Astrocyte (in vitro differentiated cells and primary cell): ENCODE results near the gene PRKCE. TPM values are rescaled to one million over a fixed set of nuclear protein-coding genes. Genes with fewer than 3 reads are reported as not detected.

Source experiments
- DNase-seq: peaks from one replicate; pipeline ENCODE4 v3.0.0-alpha.2; 2010; ENCODE audit warnings: low read depth
- FAIRE-seq: peaks from 2 replicates; lab custom pipeline; 2011; peaks lifted over from hg19 to GRCh38; lab: Jason Lieb, UNC
- H2AFZ ChIP-seq: 2 replicates; pipeline ENCODE4 v1.6.0; 2012; ENCODE audit warnings: low read depth, low read length, inconsistent platforms
- H3K27ac ChIP-seq: 2 replicates; pipeline ENCODE4 v1.5.1; 2011; ENCODE audit warnings: low read depth, low read length, inconsistent platforms
- H3K27me3 ChIP-seq: 2 replicates; pipeline ENCODE4 v1.6.0; 2011; ENCODE audit warnings: low read length, inconsistent platforms; ENCODE audit not compliant: insufficient read depth
- H3K36me3 ChIP-seq: 2 replicates; pipeline ENCODE4 v1.5.1; 2011; ENCODE audit warnings: low read length, inconsistent platforms; ENCODE audit not compliant: insufficient read depth
- H3K4me1 ChIP-seq: 2 replicates; pipeline ENCODE4 v1.5.1; 2011; ENCODE audit warnings: low read length, inconsistent platforms; ENCODE audit not compliant: insufficient read depth
- H3K4me2 ChIP-seq: 2 replicates; pipeline ENCODE4 v1.6.0; 2012; ENCODE audit warnings: low read length, inconsistent platforms
- H3K4me3 ChIP-seq: 2 replicates; pipeline ENCODE4 v1.5.1; 2011; ENCODE audit warnings: low read depth, mild to moderate bottlenecking, low read length, inconsistent platforms; ENCODE audit not compliant: insufficient read depth
- H3K79me2 ChIP-seq: 2 replicates; pipeline ENCODE4 v1.6.0; 2012; ENCODE audit warnings: mild to moderate bottlenecking, low read length, inconsistent platforms; ENCODE audit not compliant: insufficient read depth
- H3K9ac ChIP-seq: 2 replicates; pipeline ENCODE4 v1.6.0; 2012; ENCODE audit warnings: mild to moderate bottlenecking, low read length, inconsistent platforms
- H3K9me3 ChIP-seq: 2 replicates; pipeline ENCODE4 v1.5.1; 2012; ENCODE audit warnings: low read depth, mild to moderate bottlenecking, low read length, inconsistent platforms; ENCODE audit not compliant: insufficient read depth
- H4K20me1 ChIP-seq: 2 replicates; pipeline ENCODE4 v1.6.0; 2012; ENCODE audit warnings: low read length, inconsistent platforms; ENCODE audit not compliant: insufficient read depth
- H3K27ac Mint-ChIP-seq: one replicate; pipeline ENCODE4 v1.8.0; 2021; ENCODE audit warnings: mild to moderate bottlenecking, mixed read lengths; ENCODE audit not compliant: unreplicated experiment
- H3K27me3 Mint-ChIP-seq: one replicate; pipeline ENCODE4 v1.8.0; 2021; ENCODE audit warnings: low read depth, mixed read lengths; ENCODE audit not compliant: unreplicated experiment
- H3K36me3 Mint-ChIP-seq: one replicate; pipeline ENCODE4 v1.8.0; 2021; ENCODE audit warnings: low read depth, mixed read lengths; ENCODE audit not compliant: unreplicated experiment
- H3K4me1 Mint-ChIP-seq: one replicate; pipeline ENCODE4 v1.8.0; 2021; ENCODE audit warnings: low read depth, mixed read lengths; ENCODE audit not compliant: unreplicated experiment
- H3K4me3 Mint-ChIP-seq: one replicate; pipeline ENCODE4 v1.8.0; 2021; ENCODE audit warnings: mild to moderate bottlenecking, moderate library complexity, mixed read lengths; ENCODE audit not compliant: unreplicated experiment
- H3K9me3 Mint-ChIP-seq: one replicate; pipeline ENCODE4 v1.8.0; 2021; ENCODE audit warnings: mild to moderate bottlenecking, mixed read lengths; ENCODE audit not compliant: unreplicated experiment
- CTCF ChIP-seq: IDR thresholded peaks from 2 replicates; pipeline ENCODE4 v1.5.1; 2011; ENCODE audit warnings: low read depth, mild to moderate bottlenecking, inconsistent platforms, low read length, moderate library complexity; ENCODE audit not compliant: insufficient read depth
- EZH2 ChIP-seq: IDR thresholded peaks from 2 replicates; pipeline ENCODE4 v1.6.1; 2012; ENCODE audit warnings: mild to moderate bottlenecking, low read length, inconsistent platforms; ENCODE audit not compliant: insufficient read depth
- total RNA-seq: library from RNA; stranded (reverse); gene quantifications from 2 replicates; pipeline ENCODE4 v1.2.1, GENCODE V29; 2021

PRKCE gene
- total RNA-seq, 1 donor from 2014 or later: 12.8 TPM

- peaks cover 10% of the 10 kb centered on the region for H3K27me3 Mint-ChIP-seq
- no peak overlapping the region for H3K4me3 Mint-ChIP-seq
- FAIRE-seq (no peak), DNase-seq (peak; percentile 10)
- no peaks in the 10 kb centered on the region for H3K9me3 ChIP-seq
- TF ChIP-seq CTCF (no peak), EZH2 (no peak)
- no peaks in the 10 kb centered on the region for H3K36me3 Mint-ChIP-seq
- no peak overlapping the region for H2AFZ ChIP-seq
- H3K27me3 ChIP-seq: no peaks in the 10 kb centered on the region
- H3K4me1 ChIP-seq: no peaks in the 10 kb centered on the region
- H3K27ac ChIP-seq: no peak overlapping the region
- H3K79me2 ChIP-seq: no peaks in the 10 kb centered on the region
- no peaks in the 10 kb centered on the region for H3K4me1 Mint-ChIP-seq
- H3K9ac ChIP-seq: no peak overlapping the region
- H4K20me1 ChIP-seq: no peaks in the 10 kb centered on the region
- H3K36me3 ChIP-seq: no peaks in the 10 kb centered on the region
- H3K4me2 ChIP-seq: no peak overlapping the region
- H3K9me3 Mint-ChIP-seq: no peaks in the 10 kb centered on the region
- no peak overlapping the region for H3K27ac Mint-ChIP-seq
- no peak overlapping the region for H3K4me3 ChIP-seq
These were observed 34.0 kb upstream of the PRKCE start for GRCh38 chr2:45617496-45617895.

GRCh38 chr2:45622336-45623075 lies 29.0 kb upstream of the PRKCE start:
- Histone ChIP-seq H3K9ac (no peak overlapping the region), H3K27ac (no peak overlapping the region), H2AFZ (no peak overlapping the region), H3K4me3 (no peak overlapping the region), H4K20me1 (no peaks in the 10 kb centered on the region), H3K4me2 (no peak overlapping the region), H3K9me3 (no peaks in the 10 kb centered on the region), H3K36me3 (no peaks in the 10 kb centered on the region), H3K79me2 (no peaks in the 10 kb centered on the region), H3K4me1 (no peaks in the 10 kb centered on the region), H3K27me3 (peaks cover 15% of the 10 kb centered on the region)
- TF ChIP-seq CTCF (no peak), EZH2 (no peak)
- Mint-ChIP-seq H3K4me1 (peaks cover 1% of the 10 kb centered on the region), H3K27ac (no peak overlapping the region), H3K27me3 (peaks cover 30% of the 10 kb centered on the region), H3K4me3 (no peak overlapping the region), H3K9me3 (no peaks in the 10 kb centered on the region), H3K36me3 (no peaks in the 10 kb centered on the region)
- no peak for FAIRE-seq
- DNase-seq: no peak

- H3K9me3 Mint-ChIP-seq: no peaks in the 10 kb centered on the region
- H3K27ac ChIP-seq: no peak overlapping the region
- H3K4me2 ChIP-seq: no peak overlapping the region
- peaks cover 30% of the 10 kb centered on the region for H3K27me3 Mint-ChIP-seq
- H3K79me2 ChIP-seq: no peaks in the 10 kb centered on the region
- FAIRE-seq: no peak
- no peak for DNase-seq
- H2AFZ ChIP-seq: no peak overlapping the region
- no peaks in the 10 kb centered on the region for H3K36me3 Mint-ChIP-seq
- no peaks in the 10 kb centered on the region for H3K36me3 ChIP-seq
- TF ChIP-seq CTCF: no peak
- TF ChIP-seq EZH2: no peak
- H3K9me3 ChIP-seq: no peaks in the 10 kb centered on the region
- peaks cover 7% of the 10 kb centered on the region for H3K4me1 Mint-ChIP-seq
- no peak overlapping the region for H3K4me3 ChIP-seq
- H3K9ac ChIP-seq: no peak overlapping the region
- H3K27ac Mint-ChIP-seq: no peak overlapping the region
- no peak overlapping the region for H3K4me3 Mint-ChIP-seq
- peaks cover 15% of the 10 kb centered on the region for H3K27me3 ChIP-seq
- no peaks in the 10 kb centered on the region for H3K4me1 ChIP-seq
- no peaks in the 10 kb centered on the region for H4K20me1 ChIP-seq
These were observed 28.4 kb upstream of the PRKCE start for GRCh38 chr2:45623098-45623497.
